22Rv1 (cell line): ENCODE measurements around the gene SYNGR1.

Experiments
- ZFX ChIP-seq: fragments of 450-650 bp; IDR thresholded peaks from 2 replicates; pipeline ENCODE4 v1.6.1; 2017; ENCODE audit warnings: antibody characterized with exemption, borderline replicate concordance
- TF ChIP-seq, protein P1 (sequence below): fragments of 450-650 bp; IDR thresholded peaks from 2 replicates; pipeline ENCODE4 v1.5.1; 2017; ENCODE audit warnings: mild to moderate bottlenecking

DNA sequence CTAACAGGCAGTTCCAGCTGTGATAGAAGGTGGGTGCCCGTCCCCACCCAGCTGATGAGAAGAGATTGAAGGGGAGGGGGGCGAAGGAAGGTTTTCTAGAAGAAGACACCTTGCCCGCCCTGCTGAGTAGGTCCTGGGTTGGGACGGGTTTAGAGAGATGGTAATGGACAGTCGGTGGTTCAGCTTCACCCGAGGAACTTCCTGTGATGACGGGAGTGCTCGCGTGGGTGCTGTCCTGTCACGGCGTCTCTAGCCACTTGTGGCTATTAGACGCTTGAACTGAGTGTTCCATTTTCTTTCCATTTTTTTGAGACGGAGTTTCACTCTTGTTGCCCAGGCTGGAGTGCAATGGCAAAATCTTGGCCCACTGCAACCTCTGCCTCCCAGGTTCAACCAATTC lies 79.4 kb downstream of the SYNGR1 start:
- TF ChIP-seq, protein P1, sequence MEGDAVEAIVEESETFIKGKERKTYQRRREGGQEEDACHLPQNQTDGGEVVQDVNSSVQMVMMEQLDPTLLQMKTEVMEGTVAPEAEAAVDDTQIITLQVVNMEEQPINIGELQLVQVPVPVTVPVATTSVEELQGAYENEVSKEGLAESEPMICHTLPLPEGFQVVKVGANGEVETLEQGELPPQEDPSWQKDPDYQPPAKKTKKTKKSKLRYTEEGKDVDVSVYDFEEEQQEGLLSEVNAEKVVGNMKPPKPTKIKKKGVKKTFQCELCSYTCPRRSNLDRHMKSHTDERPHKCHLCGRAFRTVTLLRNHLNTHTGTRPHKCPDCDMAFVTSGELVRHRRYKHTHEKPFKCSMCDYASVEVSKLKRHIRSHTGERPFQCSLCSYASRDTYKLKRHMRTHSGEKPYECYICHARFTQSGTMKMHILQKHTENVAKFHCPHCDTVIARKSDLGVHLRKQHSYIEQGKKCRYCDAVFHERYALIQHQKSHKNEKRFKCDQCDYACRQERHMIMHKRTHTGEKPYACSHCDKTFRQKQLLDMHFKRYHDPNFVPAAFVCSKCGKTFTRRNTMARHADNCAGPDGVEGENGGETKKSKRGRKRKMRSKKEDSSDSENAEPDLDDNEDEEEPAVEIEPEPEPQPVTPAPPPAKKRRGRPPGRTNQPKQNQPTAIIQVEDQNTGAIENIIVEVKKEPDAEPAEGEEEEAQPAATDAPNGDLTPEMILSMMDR, result no peak
- TF ChIP-seq ZFX, result no peak
